BJ (cell line): ENCODE data around the gene CD14. TPM values are rescaled to one million over a fixed set of nuclear protein-coding genes. Genes with fewer than 3 reads are reported as not detected.

Source experiments
- CTCF ChIA-PET: fragments of 350-600 bp; formaldehyde crosslinking; extraction: SDS; loops from one replicate; lab custom pipeline; 2021; ENCODE audit warnings: antibody characterized with exemption, inconsistent platforms; lab: Yijun Ruan, JAX
- POLR2A ChIA-PET: fragments of 300-600 bp; sonication (Branson Sonifier 250); formaldehyde crosslinking; extraction: SDS; loops from one replicate; lab custom pipeline; 2021; ENCODE audit warnings: antibody characterized with exemption; lab: Charles Lee
- DNase-seq: peaks from one replicate; pipeline ENCODE4 v3.0.0-alpha.2; 2011; ENCODE audit warnings: low read depth
- H3K27me3 ChIP-seq: 2 replicates; pipeline ENCODE4 v1.6.0; 2011; ENCODE audit warnings: low read length; ENCODE audit not compliant: control insufficient read depth, insufficient read depth
- H3K36me3 ChIP-seq: 2 replicates; pipeline ENCODE4 v1.5.1; 2011; ENCODE audit warnings: low read length; ENCODE audit not compliant: control insufficient read depth, insufficient read depth
- H3K4me3 ChIP-seq: 2 replicates; pipeline ENCODE4 v1.5.1; 2011; ENCODE audit warnings: low read depth, mild to moderate bottlenecking, control low read depth, low read length
- polyA plus RNA-seq: library from polyadenylated mRNA; depleted of rRNA; stranded (reverse); fragments of >200 nt; gene quantifications from 2 replicates; pipeline ENCODE4 v1.2.3, GENCODE V29; 2011
- TF ChIP-seq, protein P1 (sequence below): IDR thresholded peaks from 2 replicates; pipeline ENCODE4 v1.5.1; 2011; ENCODE audit warnings: low read depth, mild to moderate bottlenecking, control low read depth, inconsistent platforms, low read length, moderate library complexity; ENCODE audit not compliant: insufficient read depth

Gene CD14
- polyA plus RNA-seq, 1 experiment: 1.9 TPM

DNA sequence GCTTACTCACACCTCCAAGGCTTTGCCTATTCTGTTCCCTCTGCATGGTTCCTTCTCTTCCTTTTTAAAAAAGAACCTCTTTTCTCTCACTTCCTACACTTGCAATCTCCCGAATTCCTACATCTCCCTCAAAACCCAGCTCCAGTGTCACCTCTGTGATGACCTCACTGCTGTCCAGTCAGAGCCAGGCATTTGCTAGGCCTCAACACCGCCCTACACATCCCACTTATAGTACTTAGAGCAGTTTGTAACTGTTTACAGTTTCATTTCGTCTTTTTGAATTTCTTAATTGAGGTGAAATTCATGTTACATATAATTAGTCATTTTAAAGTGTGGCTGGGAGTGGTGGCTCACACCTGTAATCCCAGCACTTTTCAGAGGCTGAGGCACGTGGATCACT lies 30.8 kb downstream of the CD14 start:
- DNase-seq: no peak
- Histone ChIP-seq H3K36me3 (no peaks in the 10 kb centered on the region), H3K27me3 (peaks cover 2% of the 10 kb centered on the region; the same call in 1 of the 2 replicates), H3K4me3 (no peak overlapping the region)
- TF ChIP-seq, protein P1, sequence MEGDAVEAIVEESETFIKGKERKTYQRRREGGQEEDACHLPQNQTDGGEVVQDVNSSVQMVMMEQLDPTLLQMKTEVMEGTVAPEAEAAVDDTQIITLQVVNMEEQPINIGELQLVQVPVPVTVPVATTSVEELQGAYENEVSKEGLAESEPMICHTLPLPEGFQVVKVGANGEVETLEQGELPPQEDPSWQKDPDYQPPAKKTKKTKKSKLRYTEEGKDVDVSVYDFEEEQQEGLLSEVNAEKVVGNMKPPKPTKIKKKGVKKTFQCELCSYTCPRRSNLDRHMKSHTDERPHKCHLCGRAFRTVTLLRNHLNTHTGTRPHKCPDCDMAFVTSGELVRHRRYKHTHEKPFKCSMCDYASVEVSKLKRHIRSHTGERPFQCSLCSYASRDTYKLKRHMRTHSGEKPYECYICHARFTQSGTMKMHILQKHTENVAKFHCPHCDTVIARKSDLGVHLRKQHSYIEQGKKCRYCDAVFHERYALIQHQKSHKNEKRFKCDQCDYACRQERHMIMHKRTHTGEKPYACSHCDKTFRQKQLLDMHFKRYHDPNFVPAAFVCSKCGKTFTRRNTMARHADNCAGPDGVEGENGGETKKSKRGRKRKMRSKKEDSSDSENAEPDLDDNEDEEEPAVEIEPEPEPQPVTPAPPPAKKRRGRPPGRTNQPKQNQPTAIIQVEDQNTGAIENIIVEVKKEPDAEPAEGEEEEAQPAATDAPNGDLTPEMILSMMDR: no peak
- CTCF ChIA-PET: no interaction called here
- POLR2A ChIA-PET: no interaction called here

DNA sequence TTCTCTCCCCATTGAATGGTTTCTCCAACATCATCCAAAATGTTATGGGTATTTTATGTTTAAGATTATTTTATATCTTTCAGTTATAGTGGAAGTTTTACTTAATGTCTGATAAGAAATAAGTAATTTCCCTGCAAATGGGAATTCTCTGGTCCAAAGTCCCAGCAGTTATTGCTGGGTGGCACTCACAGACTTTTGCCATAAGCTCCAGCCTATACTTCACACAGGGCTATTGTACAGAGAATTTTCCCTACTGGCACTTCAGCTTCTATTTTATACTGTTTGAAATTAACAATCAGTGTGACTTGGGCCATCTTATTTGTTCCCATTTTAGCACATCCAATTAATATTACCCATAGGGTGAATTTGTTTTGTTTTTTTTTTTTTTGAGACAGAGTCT lies 32.9 kb downstream of the CD14 start:
- H3K4me3 ChIP-seq: no peak overlapping the region
- ChIA-PET CTCF (interaction anchor here (1.0 kb wide), 1 partner anchor 237 kb away, joined by 3 read pairs; no protein-coding TSS in a partner anchor), POLR2A (no interaction called here)
- no peaks in the 10 kb centered on the region for H3K36me3 ChIP-seq
- TF ChIP-seq, protein P1: no peak
- no peak for DNase-seq
- H3K27me3 ChIP-seq: peaks cover 3% of the 10 kb centered on the region; the same call in 1 of the 2 replicates

DNA sequence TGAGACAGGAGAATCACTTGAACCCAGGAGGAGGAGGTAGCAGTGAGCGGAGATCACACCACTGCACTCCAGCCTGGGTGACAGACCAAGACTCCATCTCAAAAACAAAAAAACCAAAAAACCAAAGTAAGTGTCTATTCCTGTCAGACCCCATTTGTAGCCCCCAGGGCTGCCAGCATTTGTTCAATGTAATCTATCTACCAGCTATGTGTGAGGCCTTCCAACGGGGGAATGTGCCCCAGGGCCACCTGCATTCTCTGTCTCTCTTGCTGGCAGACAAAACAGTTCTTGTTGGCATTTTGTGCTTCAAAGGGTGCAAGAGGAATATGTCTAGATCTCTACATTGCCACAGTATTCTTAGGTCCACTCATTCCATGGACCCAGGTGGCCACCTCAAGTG lies 34.1 kb downstream of the CD14 start:
- ChIA-PET POLR2A (no interaction called here), CTCF (no interaction called here)
- no peak for DNase-seq
- Histone ChIP-seq H3K4me3 (no peak overlapping the region), H3K27me3 (peaks cover 3% of the 10 kb centered on the region; the same call in 1 of the 2 replicates), H3K36me3 (no peaks in the 10 kb centered on the region)
- TF ChIP-seq, protein P1: no peak

DNA sequence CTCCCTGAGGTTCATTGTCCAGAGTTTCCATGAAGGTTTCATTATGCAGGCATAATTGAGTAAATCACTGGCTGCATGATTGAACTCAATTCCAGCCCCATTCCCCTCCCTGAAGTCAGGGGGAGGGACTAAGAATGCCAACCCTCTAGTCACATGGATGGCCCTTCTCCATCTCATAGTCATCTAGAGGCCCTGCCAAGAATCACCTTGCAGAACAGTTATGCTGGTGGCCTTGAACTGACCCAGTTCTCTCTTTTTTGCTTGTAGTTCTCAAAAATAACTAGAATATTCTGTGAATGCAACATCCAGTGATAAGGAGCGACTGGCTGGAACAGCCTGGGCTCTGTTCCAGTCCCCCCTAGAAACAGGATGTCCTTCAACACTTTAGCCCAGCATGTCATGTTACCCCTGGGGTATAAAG lies 36.6 kb downstream of the CD14 start:
- H3K36me3 ChIP-seq: no peaks in the 10 kb centered on the region
- CTCF ChIA-PET: interaction anchor here (0.9 to 1.1 kb wide), 2 partner anchors 10 to 11 kb away, joined by 3 to 4 read pairs; no protein-coding TSS in a partner anchor
- POLR2A ChIA-PET: no interaction called here
- TF ChIP-seq, protein P1: no peak
- no peak overlapping the region for H3K4me3 ChIP-seq
- DNase-seq: no peak
- peaks cover 3% of the 10 kb centered on the region for H3K27me3 ChIP-seq

DNA sequence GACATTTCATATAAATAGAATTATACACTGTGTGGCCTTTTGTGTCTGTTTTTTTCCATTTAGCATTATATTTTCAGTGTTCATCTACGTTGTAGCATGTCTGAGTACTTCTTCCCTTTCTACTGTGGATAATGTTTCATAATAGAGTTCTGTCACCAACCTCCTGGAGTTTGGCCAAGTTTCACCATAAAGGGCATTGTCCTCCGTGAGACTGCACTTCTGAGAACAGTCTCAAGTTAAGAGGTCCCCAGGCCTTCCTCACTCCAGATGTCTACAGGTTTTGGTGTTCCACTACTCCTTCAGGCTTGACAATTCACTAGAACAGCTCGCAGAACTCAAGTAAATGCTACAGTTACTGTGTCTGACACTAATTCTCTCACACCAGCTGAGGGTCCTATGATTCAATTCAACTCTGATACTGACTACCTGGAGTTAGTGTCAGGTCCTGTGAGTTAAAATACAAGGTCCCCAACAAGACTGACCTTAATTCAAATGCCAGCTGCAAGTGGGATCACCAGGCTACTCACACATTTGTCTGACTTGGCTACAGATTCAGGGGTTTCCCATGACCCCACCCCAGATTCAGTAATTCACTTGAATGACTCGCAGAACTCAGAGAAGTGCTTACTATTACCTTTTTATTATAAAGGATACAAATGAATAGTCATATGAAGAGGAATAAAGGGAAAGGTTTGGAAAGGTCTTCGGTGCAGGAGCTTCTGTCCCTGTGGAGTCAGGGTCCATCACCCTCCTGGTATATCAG lies 37.3 kb downstream of the CD14 start:
- DNase-seq: no peak
- H3K27me3 ChIP-seq: peaks cover 3% of the 10 kb centered on the region
- ChIA-PET POLR2A (no interaction called here), CTCF (interaction anchor here (0.9 to 1.1 kb wide), 2 partner anchors 11 to 12 kb away, joined by 3 to 4 read pairs; no protein-coding TSS in a partner anchor)
- TF ChIP-seq, protein P1: no peak
- no peaks in the 10 kb centered on the region for H3K36me3 ChIP-seq
- H3K4me3 ChIP-seq: no peak overlapping the region
